Suprapubic skin (tissue), 4 donors: Measurements from ENCODE around the gene PELI1. TPM values are rescaled to one million over a fixed set of nuclear protein-coding genes. Genes with fewer than 3 reads are reported as not detected.

Source experiments
- DNase-seq, 2 donors: peaks; one replicate each; pipeline ENCODE4 v3.0.0-alpha.2; 2019; ENCODE audit warnings: low spot score in 2 of 2
- H3K27ac ChIP-seq: fragments of 200-600 bp; sonication (generic); one replicate; pipeline ENCODE4 v1.5.1; 2019
- H3K27me3 ChIP-seq: fragments of 200-600 bp; sonication (generic); one replicate; pipeline ENCODE4 v1.5.1; 2019
- H3K36me3 ChIP-seq: fragments of 200-600 bp; sonication (generic); one replicate; pipeline ENCODE4 v1.5.1; 2019
- H3K4me1 ChIP-seq: fragments of 200-600 bp; sonication (generic); one replicate; pipeline ENCODE4 v1.5.1; 2019
- H3K4me3 ChIP-seq: fragments of 200-600 bp; sonication (generic); one replicate; pipeline ENCODE4 v1.5.1; 2019; ENCODE audit warnings: mild to moderate bottlenecking
- H3K9me3 ChIP-seq: fragments of 200-600 bp; sonication (generic); one replicate; pipeline ENCODE4 v1.5.1; 2019
- EP300 ChIP-seq: sonication (generic); formaldehyde crosslinking; IDR thresholded peaks from one replicate; pipeline ENCODE4 v1.6.1; 2017; ENCODE audit warnings: antibody characterized with exemption
- POLR2A ChIP-seq, 2 donors: fragments of 450-650 bp; IDR thresholded peaks; one replicate each; pipeline ENCODE4 v1.6.1; 2017; ENCODE audit warnings: antibody characterized with exemption in 2 of 2, mild to moderate bottlenecking in 2 of 2, moderate library complexity in 2 of 2
- POLR2AphosphoS5 ChIP-seq, 3 donors: sonication (generic); formaldehyde crosslinking; IDR thresholded peaks; one replicate each; pipeline ENCODE4 v1.6.1; 2017; ENCODE audit warnings: antibody characterized with exemption in 3 of 3
- WGBS: methylation state at CpG from one replicate; pipeline ENCODE4 v1.1.5; 2018; 5-methylcytosine and 5-hydroxymethylcytosine counted together
- total RNA-seq, 4 donors: library from RNA; depleted of rRNA; stranded (reverse); fragments of >200 nt; gene quantifications; one replicate each; pipeline ENCODE4 v1.1.0, GENCODE V29; 2016
- TF ChIP-seq, protein P1 (sequence below), 2 donors: fragments of 200-600 bp in 1 of 2; fragments of 450-650 bp in 1 of 2; sonication (generic) in 1 of 2; IDR thresholded peaks; one replicate each; pipeline ENCODE4 v1.5.1; 2016 to 2019; ENCODE audit warnings: antibody characterized with exemption in 2 of 2, mild to moderate bottlenecking in 1 of 2, moderate library complexity in 1 of 2

The PELI1 gene, protein sequence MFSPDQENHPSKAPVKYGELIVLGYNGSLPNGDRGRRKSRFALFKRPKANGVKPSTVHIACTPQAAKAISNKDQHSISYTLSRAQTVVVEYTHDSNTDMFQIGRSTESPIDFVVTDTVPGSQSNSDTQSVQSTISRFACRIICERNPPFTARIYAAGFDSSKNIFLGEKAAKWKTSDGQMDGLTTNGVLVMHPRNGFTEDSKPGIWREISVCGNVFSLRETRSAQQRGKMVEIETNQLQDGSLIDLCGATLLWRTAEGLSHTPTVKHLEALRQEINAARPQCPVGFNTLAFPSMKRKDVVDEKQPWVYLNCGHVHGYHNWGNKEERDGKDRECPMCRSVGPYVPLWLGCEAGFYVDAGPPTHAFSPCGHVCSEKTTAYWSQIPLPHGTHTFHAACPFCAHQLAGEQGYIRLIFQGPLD
- 10 to 100 TPM; 50.6 to 72.3 (median 59.7) TPM for total RNA-seq

DNA sequence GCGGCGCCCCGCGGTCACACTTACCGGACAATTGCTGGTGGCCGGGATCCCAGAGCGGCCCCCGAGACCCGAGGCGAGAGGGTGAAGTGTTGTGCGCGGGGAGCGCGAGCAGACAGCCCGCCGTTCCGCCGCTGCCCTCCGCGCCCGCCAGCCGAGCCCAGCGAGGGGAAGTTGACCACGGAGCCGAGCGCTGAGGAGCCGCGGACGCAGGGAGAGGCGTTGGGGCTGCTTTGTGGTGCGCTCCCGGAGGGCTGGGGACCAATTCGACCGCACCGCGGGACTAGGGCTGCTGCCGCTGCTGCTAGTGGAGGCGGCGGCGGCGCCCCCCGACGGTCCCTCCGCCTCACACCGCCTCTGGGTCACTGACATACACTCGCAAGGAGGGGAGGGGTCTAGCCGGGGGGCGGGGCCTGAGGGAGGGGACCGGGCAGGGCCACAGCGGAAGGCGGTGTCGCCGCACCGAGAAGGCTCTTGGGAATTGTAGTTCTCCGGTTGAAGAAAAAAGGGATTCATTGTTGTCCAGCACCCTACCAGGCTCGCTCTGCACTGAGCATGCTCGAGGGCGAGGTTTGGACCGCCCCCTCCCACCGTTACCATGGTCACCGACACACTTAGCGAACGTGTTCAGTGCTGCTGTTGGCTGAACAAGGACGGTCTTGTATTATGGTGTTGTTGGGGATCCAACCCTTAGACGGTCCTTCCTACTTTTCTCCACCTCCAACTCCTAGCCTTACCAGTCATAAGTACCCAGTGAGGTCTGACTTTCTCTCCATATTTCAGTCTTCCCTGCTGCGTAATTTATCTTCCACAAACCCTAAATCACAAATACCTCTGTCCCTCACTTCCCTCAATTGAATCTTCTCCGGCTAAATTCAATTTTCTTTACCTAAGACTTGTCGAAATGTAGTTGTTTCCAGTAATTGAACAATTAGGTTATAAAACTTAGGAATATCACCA is at the start of gene PELI1:
Gene PELI1 (minus strand): TSS at position 364 of the 957 bp plus-strand sequence. CDS start 36,110 bp downstream, outside the sequence.
- Histone ChIP-seq H3K36me3 (no peaks in the 10 kb centered on the region), H3K9me3 (no peaks in the 10 kb centered on the region), H3K27me3 (no peaks in the 10 kb centered on the region), H3K4me3 (peak within 1 kb of the TSS; percentile 91), H3K27ac (peak within 1 kb of the TSS; percentile 98), H3K4me1 (peaks cover 35% of the 10 kb centered on the region)
- peak; percentile 97 to 98 for DNase-seq
- TF ChIP-seq POLR2AphosphoS5 (IDR thresholded peaks at IDR 0.05) (peak; percentile 85 to 93 (median 91)), POLR2A (IDR thresholded peaks at IDR 0.05) (peak; percentile 87 to 96), EP300 (no peak)
- TF ChIP-seq, protein P1, sequence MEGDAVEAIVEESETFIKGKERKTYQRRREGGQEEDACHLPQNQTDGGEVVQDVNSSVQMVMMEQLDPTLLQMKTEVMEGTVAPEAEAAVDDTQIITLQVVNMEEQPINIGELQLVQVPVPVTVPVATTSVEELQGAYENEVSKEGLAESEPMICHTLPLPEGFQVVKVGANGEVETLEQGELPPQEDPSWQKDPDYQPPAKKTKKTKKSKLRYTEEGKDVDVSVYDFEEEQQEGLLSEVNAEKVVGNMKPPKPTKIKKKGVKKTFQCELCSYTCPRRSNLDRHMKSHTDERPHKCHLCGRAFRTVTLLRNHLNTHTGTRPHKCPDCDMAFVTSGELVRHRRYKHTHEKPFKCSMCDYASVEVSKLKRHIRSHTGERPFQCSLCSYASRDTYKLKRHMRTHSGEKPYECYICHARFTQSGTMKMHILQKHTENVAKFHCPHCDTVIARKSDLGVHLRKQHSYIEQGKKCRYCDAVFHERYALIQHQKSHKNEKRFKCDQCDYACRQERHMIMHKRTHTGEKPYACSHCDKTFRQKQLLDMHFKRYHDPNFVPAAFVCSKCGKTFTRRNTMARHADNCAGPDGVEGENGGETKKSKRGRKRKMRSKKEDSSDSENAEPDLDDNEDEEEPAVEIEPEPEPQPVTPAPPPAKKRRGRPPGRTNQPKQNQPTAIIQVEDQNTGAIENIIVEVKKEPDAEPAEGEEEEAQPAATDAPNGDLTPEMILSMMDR (IDR thresholded peaks at IDR 0.05), result no peak
- WGBS, result 24% methylated on average over 13 of the region's 68 CpGs

DNA sequence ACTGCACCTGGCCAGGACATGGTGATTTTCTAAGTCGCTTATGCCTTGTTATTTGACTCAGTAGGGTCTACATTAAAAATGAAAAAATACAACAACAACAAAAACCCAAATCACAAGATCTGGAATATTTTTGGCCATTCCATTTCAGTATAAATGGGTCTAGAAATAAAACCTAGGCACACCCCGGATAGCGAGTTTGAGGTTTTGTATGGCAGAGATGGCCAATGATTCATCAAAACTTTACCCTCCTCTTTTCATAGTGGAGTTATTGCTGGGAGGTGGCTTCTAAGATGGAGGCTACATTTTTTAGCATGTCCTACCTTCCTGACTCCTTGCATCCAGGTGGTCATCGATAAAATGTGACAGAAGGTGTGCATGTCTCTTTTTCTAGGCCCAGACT is 49.3 kb upstream of the PELI1 start:
- Histone ChIP-seq H3K36me3 (no peaks in the 10 kb centered on the region), H3K4me1 (peaks cover 10% of the 10 kb centered on the region), H3K27me3 (no peaks in the 10 kb centered on the region), H3K9me3 (no peaks in the 10 kb centered on the region), H3K4me3 (no peak overlapping the region), H3K27ac (no peak overlapping the region)
- no peak for TF ChIP-seq EP300
- no peak for DNase-seq
- 97% methylated on average over 4 of the region's 4 CpGs for WGBS

DNA sequence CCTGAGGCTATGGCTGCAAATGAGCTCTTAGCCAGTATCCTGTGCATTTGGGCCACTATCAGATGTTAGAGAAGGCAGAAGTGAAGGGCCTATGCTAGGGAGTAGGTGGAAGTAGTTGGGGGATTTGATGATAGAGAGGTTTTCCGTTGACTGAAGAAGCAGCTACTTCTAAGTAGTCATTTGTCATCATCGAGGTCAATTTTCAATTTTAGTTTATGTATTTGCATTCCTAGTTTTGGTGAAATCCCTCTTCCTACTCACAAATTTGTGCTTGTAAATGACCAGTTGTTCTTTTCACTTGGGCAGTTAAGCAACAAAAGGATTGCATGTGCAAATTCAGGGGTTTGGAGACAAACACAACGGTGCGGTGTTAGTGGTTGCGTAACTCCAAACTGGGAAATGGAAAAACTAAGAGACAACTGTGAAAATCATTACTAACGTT is 48.5 kb upstream of the PELI1 start:
- Histone ChIP-seq H3K4me3 (no peak overlapping the region), H3K4me1 (peaks cover 11% of the 10 kb centered on the region), H3K27me3 (no peaks in the 10 kb centered on the region), H3K9me3 (no peaks in the 10 kb centered on the region), H3K36me3 (no peaks in the 10 kb centered on the region), H3K27ac (peak overlapping the region; percentile 54)
- TF ChIP-seq EP300, result no peak
- peak in 1 of 3 donors; percentile 15 for TF ChIP-seq POLR2AphosphoS5 (IDR thresholded peaks at IDR 0.05)
- no peak for DNase-seq
- WGBS, result 51% methylated on average over 6 of the region's 6 CpGs

DNA sequence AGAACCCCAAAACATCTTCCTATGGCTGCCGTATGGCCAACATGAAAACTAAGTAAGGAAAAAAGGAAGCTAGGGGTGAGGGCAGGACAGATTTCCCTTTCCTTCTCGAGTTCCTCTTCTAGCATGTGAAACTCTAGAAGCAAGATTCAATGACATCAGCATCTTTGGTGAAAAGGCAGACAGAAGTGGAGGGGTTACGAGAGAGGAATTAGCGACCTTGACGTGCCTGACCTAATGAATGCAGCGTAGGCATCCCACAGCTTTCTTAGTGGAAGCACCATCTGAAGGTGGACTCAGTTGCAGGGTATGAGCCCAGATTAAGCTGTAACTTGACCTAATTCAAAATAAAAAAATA is 47.9 kb upstream of the PELI1 start:
- TF ChIP-seq EP300, result no peak
- DNase-seq, result no peak
- no peaks in the 10 kb centered on the region for H3K36me3 ChIP-seq
- H3K9me3 ChIP-seq, result no peaks in the 10 kb centered on the region
- peak overlapping the region; percentile 54 for H3K27ac ChIP-seq
- H3K27me3 ChIP-seq, result no peaks in the 10 kb centered on the region
- H3K4me3 ChIP-seq, result no peak overlapping the region
- peaks cover 17% of the 10 kb centered on the region for H3K4me1 ChIP-seq
- WGBS, result 88% methylated on average over 6 of the region's 6 CpGs

DNA sequence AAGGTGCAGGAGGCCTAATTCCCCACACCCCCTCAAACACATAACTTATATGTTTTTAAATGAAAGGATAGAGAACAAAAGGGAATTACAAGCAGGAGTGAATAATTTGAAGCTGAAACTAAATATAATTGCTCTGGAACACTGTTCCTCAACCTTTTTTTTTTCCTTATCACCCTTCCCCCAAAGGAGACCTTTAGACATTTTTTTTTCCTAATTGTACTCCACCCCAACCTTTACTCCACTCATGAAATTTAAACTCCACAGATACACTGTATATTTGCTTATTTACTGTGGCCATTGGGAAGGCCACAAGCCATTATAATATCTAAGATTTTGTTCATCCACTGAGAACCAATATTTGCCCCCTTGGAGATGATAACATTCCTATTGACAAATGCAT is 45.4 kb upstream of the PELI1 start:
- H3K9me3 ChIP-seq, result no peaks in the 10 kb centered on the region
- peaks cover 22% of the 10 kb centered on the region for H3K4me1 ChIP-seq
- no peak overlapping the region for H3K27ac ChIP-seq
- no peak for TF ChIP-seq POLR2AphosphoS5 (IDR thresholded peaks at IDR 0.05)
- TF ChIP-seq EP300, result no peak
- TF ChIP-seq, protein P1 (IDR thresholded peaks at IDR 0.05), result no peak
- TF ChIP-seq POLR2A (IDR thresholded peaks at IDR 0.05), result no peak
- H3K4me3 ChIP-seq, result no peak overlapping the region
- H3K27me3 ChIP-seq, result no peaks in the 10 kb centered on the region
- DNase-seq, result no peak
- no peaks in the 10 kb centered on the region for H3K36me3 ChIP-seq

DNA sequence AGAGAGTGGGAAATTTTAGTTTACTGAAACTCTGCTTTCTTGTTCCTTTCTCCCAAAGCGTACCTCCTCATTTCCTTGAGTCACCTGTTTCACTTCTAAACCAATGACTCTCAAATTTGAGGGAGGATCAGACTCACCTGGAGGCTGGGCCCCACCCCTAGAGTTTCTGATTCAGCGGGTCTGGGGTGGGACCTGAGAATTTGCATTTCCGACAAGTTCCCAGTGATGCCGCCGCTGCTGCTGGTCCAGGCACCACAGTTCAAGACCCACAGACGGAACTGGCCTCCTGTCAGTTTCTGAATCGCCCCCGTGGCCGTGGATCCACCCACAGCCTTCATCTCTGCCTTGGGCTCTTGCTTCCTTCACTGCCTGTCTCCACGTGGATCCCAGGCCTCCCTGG is 44.9 kb upstream of the PELI1 start:
- H3K9me3 ChIP-seq, result no peaks in the 10 kb centered on the region
- no peaks in the 10 kb centered on the region for H3K36me3 ChIP-seq
- H3K27me3 ChIP-seq, result no peaks in the 10 kb centered on the region
- 82% methylated on average over 10 of the region's 10 CpGs for WGBS
- DNase-seq, result no peak
- H3K4me3 ChIP-seq, result no peak overlapping the region
- no peak overlapping the region for H3K27ac ChIP-seq
- H3K4me1 ChIP-seq, result peaks cover 22% of the 10 kb centered on the region
- TF ChIP-seq EP300, result no peak
- TF ChIP-seq POLR2AphosphoS5 (IDR thresholded peaks at IDR 0.05), result no peak
- TF ChIP-seq, protein P1 (IDR thresholded peaks at IDR 0.05), result no peak
- no peak for TF ChIP-seq POLR2A (IDR thresholded peaks at IDR 0.05)
